MCF 10A (cell line): Measurements from ENCODE around the gene IKBIP. TPM values are rescaled to one million over a fixed set of nuclear protein-coding genes. Genes with fewer than 3 reads are reported as not detected.
A peak's percentile ranks its signal among the peaks of the same experiment; 100 is the strongest.

Experiments used
- BruUV-seq: library from RNA; stranded (reverse); fragments of 400-500 nt; replicated peaks from 2 replicates; lab custom pipeline; 2021; lab: Mats Ljungman, UMichigan
- CTCF ChIA-PET: fragments of 300-600 bp; sonication (Branson Sonifier 250); formaldehyde crosslinking; extraction: SDS; loops from one replicate; lab custom pipeline; 2021; ENCODE audit warnings: antibody characterized with exemption, inconsistent platforms; lab: Yijun Ruan, JAX
- POLR2A ChIA-PET: fragments of 300-600, 350-650 bp; sonication (Branson Sonifier 250); formaldehyde crosslinking; extraction: SDS; loops from one replicate; lab custom pipeline; 2020; ENCODE audit warnings: antibody characterized with exemption, inconsistent platforms; lab: Yijun Ruan, JAX
- DNase-seq: peaks from one replicate; pipeline ENCODE4 v3.0.0-alpha.2; 2018; ENCODE audit not compliant: unreplicated experiment
- H3K27ac Mint-ChIP-seq: one replicate; pipeline ENCODE4 v1.8.0; 2022; ENCODE audit warnings: mild to moderate bottlenecking, low read depth, mixed read lengths; ENCODE audit not compliant: unreplicated experiment
- H3K27me3 Mint-ChIP-seq: one replicate; pipeline ENCODE4 v1.8.0; 2022; ENCODE audit warnings: mixed read lengths; ENCODE audit not compliant: insufficient read depth, unreplicated experiment
- H3K36me3 Mint-ChIP-seq: one replicate; pipeline ENCODE4 v1.8.0; 2022; ENCODE audit warnings: mild to moderate bottlenecking, moderate library complexity, mixed read lengths; ENCODE audit not compliant: insufficient read depth, unreplicated experiment
- H3K4me1 Mint-ChIP-seq: one replicate; pipeline ENCODE4 v1.8.0; 2022; ENCODE audit warnings: mixed read lengths; ENCODE audit not compliant: insufficient read depth, unreplicated experiment
- H3K4me3 Mint-ChIP-seq: one replicate; pipeline ENCODE4 v1.8.0; 2022; ENCODE audit warnings: mild to moderate bottlenecking, moderate library complexity, mixed read lengths; ENCODE audit not compliant: unreplicated experiment
- H3K9me3 Mint-ChIP-seq: one replicate; pipeline ENCODE4 v1.8.0; 2022; ENCODE audit warnings: mixed read lengths; ENCODE audit not compliant: unreplicated experiment
- intact Hi-C: fragments of 100-400 bp; cut with micrococcal nuclease; formaldehyde crosslinking; loops from 2 replicates; pipeline ENCODE4 v1.14.1; 2022
- total RNA-seq: library from RNA; stranded (reverse); gene quantifications from 2 replicates; pipeline ENCODE4 v1.2.3, GENCODE V29; 2022
- TF ChIP-seq, protein P1 (sequence below): fragments of 200-600 bp; IDR thresholded peaks from one replicate; pipeline ENCODE4 v1.8.0; 2022; ENCODE audit warnings: antibody characterized with exemption, mild to moderate bottlenecking; ENCODE audit not compliant: unreplicated experiment

The IKBIP gene
- total RNA-seq, 1 experiment from 2014 or later = 43.0 TPM

DNA sequence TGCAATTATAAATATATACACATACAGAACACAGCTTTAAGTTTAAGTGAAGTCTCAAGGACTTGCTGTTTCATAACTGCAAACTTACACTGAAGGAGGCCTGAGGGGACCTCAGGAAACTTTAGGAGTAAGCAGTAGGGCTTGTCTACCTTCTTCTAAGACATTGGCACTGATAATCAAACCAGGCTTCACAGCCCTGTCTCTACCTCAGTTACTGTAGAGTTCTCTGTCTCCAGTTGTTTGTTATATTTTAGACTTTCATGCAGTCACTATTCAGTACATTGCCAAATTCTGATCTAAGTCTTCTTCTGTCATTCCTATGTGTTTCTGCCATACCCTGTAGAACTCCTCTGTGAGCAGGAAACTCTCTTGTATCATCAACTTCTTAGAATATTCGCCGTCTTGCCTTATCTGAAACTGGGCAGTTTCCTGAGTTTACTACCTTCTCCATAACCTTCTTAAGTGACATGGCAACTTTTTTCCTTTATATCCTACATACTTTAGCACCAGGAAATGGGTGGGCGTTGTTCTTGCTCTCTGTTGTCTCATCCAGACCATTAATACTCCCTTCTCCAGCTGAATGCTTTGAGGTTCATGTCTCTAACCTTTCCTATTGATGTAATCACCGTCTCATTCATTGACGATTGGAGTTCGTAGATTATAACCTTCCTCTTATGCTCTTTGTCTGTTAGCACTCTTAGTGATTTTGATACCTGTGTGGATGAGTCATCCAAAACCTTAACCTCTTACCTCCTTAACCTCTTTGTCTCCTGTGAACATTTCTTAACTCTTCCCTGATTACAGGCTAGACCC, 11.9 kb upstream of the IKBIP start:
- intact Hi-C loops = no loop called here

DNA sequence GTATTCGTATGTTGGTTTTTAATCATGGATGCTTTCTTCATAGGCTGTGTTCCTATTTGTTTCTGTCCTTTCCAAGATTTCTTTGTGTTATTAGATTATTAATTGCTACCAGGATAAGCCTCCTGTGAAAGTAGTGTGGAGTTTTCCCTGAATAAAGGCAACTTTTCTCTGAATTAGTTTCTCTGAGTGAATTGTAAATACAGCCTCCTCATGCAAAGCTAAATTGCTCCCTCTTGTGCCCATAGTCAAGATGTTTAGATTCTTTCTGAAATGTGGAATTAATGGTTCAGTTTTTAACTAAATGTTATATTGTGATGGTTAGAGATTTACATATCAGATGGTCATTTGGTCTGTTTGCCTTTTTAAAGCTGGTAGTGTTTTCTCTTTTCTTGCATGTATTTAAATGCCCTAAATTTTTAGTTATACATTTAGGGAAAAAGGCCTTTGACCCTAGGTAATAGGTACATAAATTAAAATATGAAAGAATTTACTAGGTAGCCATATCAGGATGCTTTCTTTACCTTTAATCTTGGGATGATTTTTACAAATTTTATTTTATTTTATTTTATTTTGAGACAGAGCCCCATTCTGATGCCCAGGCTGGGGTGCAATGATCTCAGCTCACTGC, 9.4 kb upstream of the IKBIP start:
- H3K27ac Mint-ChIP-seq = no peak overlapping the region
- BruUV-seq = no TSS peak
- ChIA-PET CTCF (interaction anchor here (0.7 to 9.2 kb wide), 26 partner anchors 9 to 1677 kb away, joined by 3 to 90 read pairs (median 4); partner anchors contain the start of genes IKBIP and TMPO), POLR2A (interaction anchor here (0.9 to 2.1 kb wide), 3 partner anchors 9 to 87 kb away, joined by 3 to 16 read pairs (median 6); partner anchors contain the start of gene SLC25A3)
- no peaks in the 10 kb centered on the region for H3K27me3 Mint-ChIP-seq
- H3K9me3 Mint-ChIP-seq = no peaks in the 10 kb centered on the region
- TF ChIP-seq, protein P1, sequence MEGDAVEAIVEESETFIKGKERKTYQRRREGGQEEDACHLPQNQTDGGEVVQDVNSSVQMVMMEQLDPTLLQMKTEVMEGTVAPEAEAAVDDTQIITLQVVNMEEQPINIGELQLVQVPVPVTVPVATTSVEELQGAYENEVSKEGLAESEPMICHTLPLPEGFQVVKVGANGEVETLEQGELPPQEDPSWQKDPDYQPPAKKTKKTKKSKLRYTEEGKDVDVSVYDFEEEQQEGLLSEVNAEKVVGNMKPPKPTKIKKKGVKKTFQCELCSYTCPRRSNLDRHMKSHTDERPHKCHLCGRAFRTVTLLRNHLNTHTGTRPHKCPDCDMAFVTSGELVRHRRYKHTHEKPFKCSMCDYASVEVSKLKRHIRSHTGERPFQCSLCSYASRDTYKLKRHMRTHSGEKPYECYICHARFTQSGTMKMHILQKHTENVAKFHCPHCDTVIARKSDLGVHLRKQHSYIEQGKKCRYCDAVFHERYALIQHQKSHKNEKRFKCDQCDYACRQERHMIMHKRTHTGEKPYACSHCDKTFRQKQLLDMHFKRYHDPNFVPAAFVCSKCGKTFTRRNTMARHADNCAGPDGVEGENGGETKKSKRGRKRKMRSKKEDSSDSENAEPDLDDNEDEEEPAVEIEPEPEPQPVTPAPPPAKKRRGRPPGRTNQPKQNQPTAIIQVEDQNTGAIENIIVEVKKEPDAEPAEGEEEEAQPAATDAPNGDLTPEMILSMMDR = peak; percentile 79
- H3K36me3 Mint-ChIP-seq = peaks cover 18% of the 10 kb centered on the region
- H3K4me1 Mint-ChIP-seq = peaks cover 8% of the 10 kb centered on the region
- no peak overlapping the region for H3K4me3 Mint-ChIP-seq
- intact Hi-C loops = loop anchor here (1.0 to 2.0 kb wide), 3 partner anchors 48 to 235 kb away; no protein-coding TSS in a partner anchor
- DNase-seq = peak; percentile 73

More for the DNA sequence above, 11.9 kb upstream of the IKBIP start:
- Mint-ChIP-seq H3K9me3 (no peaks in the 10 kb centered on the region), H3K27ac (no peak overlapping the region), H3K36me3 (peaks cover 17% of the 10 kb centered on the region), H3K27me3 (no peaks in the 10 kb centered on the region), H3K4me1 (peaks cover 8% of the 10 kb centered on the region), H3K4me3 (no peak overlapping the region)
- peak; percentile 13 for DNase-seq
- ChIA-PET POLR2A (no interaction called here), CTCF (interaction anchor here (0.6 kb wide), 1 partner anchor 27 kb away, joined by 3 read pairs; no protein-coding TSS in a partner anchor)
- TF ChIP-seq, protein P1 = no peak
- no TSS peak for BruUV-seq

GRCh38 chr12:98651328-98651727, 6.7 kb upstream of the IKBIP start:
- Mint-ChIP-seq H3K9me3 (no peaks in the 10 kb centered on the region), H3K4me1 (peaks cover 4% of the 10 kb centered on the region), H3K27me3 (no peaks in the 10 kb centered on the region), H3K27ac (no peak overlapping the region), H3K36me3 (peaks cover 15% of the 10 kb centered on the region), H3K4me3 (no peak overlapping the region)
- TF ChIP-seq, protein P1 = no peak
- BruUV-seq = no TSS peak
- no peak for DNase-seq
- ChIA-PET CTCF (interaction anchor here (0.6 to 9.2 kb wide), 12 partner anchors 11 to 1069 kb away, joined by 3 to 90 read pairs (median 4); partner anchors contain the start of gene SLC25A3), POLR2A (interaction anchor here (0.8 to 13.4 kb wide), 2 partner anchors 33 to 56 kb away, joined by 3 to 255 read pairs; partner anchors contain the start of gene SLC25A3)
- intact Hi-C loops = no loop called here
